ENCODE measurements around the gene RNF130.

GRCh38 chr5:180056153-180056552 lies 15.4 kb downstream of the RNF130 start:
- TF ChIP-seq TAF1 (conservative IDR thresholded peaks at IDR 0.05), result no peak
- TF ChIP-seq SP1 (IDR thresholded peaks at IDR 0.05), result no peak
- no peak for TF ChIP-seq JUND (IDR thresholded peaks at IDR 0.05)
- no peak for TF ChIP-seq CTCF (IDR thresholded peaks at IDR 0.05; ENCODE audit: low read depth, low read length, missing input control)
- no peak for TF ChIP-seq REST (IDR thresholded peaks at IDR 0.05)
- TF ChIP-seq RAD21 (IDR thresholded peaks at IDR 0.05), result no peak
- TF ChIP-seq FOXA1 (IDR thresholded peaks at IDR 0.05), result no peak
- no peak for TF ChIP-seq FOXA2 (IDR thresholded peaks at IDR 0.05)
- no peak for TF ChIP-seq HNF4G (IDR thresholded peaks at IDR 0.05)
- no peak for TF ChIP-seq MAX (IDR thresholded peaks at IDR 0.05)
- TF ChIP-seq GABPA (IDR thresholded peaks at IDR 0.05 in 1 of 2, conservative IDR thresholded peaks at IDR 0.05 in 1 of 2), result no peak
- TF ChIP-seq EGR1 (IDR thresholded peaks at IDR 0.05; ENCODE audit: low read depth in 2 of 2), result no peak
- TF ChIP-seq HNF4A (conservative IDR thresholded peaks at IDR 0.05), result no peak
